Ascending aorta (tissue), 2 donors: ENCODE data around the gene SETDB1. TPM values are rescaled to one million over a fixed set of nuclear protein-coding genes. Genes with fewer than 3 reads are reported as not detected.

Experiments
- DNase-seq, 2 donors: peaks; one replicate each; pipeline ENCODE4 v3.0.0-alpha.2; 2019; ENCODE audit warnings: low spot score in 2 of 2
- H3K27ac ChIP-seq, 2 donors: fragments of 200-600 bp; sonication (generic); one replicate each; pipeline ENCODE4 v1.5.1; 2016 to 2017; ENCODE audit warnings: mild to moderate bottlenecking in 1 of 2
- H3K27me3 ChIP-seq: fragments of 200-600 bp; sonication (generic); one replicate; pipeline ENCODE4 v1.5.1; 2017
- H3K36me3 ChIP-seq, 2 donors: fragments of 200-600 bp; sonication (generic); one replicate each; pipeline ENCODE4 v1.5.1; 2016
- H3K4me1 ChIP-seq, 2 donors: fragments of 200-600 bp; sonication (generic); one replicate each; pipeline ENCODE4 v1.5.1; 2016 to 2017; ENCODE audit warnings: mild to moderate bottlenecking in 1 of 2
- H3K4me3 ChIP-seq, 2 donors: fragments of 200-600 bp; sonication (generic); one replicate each; pipeline ENCODE4 v1.5.1; 2016 to 2017; ENCODE audit warnings: mild to moderate bottlenecking in 1 of 2
- H3K9me3 ChIP-seq, 2 donors: fragments of 200-600 bp; sonication (generic); one replicate each; pipeline ENCODE4 v1.5.1; 2016
- intact Hi-C: fragments of 100-400 bp; cut with DNase I; formaldehyde crosslinking; loops from one replicate; pipeline ENCODE4 v1.15.1; 2023
- total RNA-seq: library from RNA; depleted of rRNA; stranded (reverse); fragments of >200 nt; gene quantifications from one replicate; pipeline ENCODE4 v1.1.0, GENCODE V29; 2016
- TF ChIP-seq, protein P1 (sequence below), 3 experiments: fragments of 200-600 bp in 2 of 3; fragments of 450-650 bp in 1 of 3; sonication (generic) in 2 of 3; IDR thresholded peaks; one replicate each; pipeline ENCODE4 v1.5.1; 2016 to 2019; ENCODE audit warnings: antibody characterized with exemption in 3 of 3, mild to moderate bottlenecking in 1 of 3, moderate library complexity in 1 of 3

The SETDB1 gene
- total RNA-seq, 1 donor from 2014 or later: 21.3 TPM

DNA sequence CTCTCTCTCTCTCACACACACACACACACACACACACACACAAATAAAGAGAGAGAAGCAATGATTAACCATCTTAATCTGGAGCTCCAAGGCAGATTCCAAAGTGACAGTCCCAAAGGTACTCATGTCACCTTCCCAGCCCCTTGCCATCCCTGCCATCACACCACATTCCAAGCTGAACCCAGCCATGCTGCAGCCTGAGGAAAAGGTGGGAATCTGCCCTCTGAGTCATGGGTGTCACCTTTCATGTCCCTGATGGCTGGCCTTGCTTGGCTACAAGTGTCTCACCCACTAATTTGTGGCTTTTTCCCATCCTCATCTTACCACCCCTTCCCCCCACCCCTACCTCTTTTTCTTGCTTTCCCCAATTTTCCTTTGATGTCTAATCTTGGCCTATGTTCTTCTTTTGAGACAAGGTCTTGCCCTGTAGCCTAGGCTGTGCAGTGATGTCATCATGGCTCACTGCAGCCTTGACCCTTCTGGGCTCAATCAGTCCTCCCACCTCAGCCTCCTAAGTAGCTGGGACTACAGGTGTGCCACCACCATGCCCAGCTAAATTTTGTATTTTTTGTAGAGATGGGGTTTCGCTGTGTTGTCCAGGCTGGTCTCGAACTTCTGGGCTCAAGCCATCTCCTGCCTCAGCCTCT lies 59.1 kb downstream of the SETDB1 start:
- H3K27me3 ChIP-seq: no peaks in the 10 kb centered on the region
- TF ChIP-seq, protein P1, sequence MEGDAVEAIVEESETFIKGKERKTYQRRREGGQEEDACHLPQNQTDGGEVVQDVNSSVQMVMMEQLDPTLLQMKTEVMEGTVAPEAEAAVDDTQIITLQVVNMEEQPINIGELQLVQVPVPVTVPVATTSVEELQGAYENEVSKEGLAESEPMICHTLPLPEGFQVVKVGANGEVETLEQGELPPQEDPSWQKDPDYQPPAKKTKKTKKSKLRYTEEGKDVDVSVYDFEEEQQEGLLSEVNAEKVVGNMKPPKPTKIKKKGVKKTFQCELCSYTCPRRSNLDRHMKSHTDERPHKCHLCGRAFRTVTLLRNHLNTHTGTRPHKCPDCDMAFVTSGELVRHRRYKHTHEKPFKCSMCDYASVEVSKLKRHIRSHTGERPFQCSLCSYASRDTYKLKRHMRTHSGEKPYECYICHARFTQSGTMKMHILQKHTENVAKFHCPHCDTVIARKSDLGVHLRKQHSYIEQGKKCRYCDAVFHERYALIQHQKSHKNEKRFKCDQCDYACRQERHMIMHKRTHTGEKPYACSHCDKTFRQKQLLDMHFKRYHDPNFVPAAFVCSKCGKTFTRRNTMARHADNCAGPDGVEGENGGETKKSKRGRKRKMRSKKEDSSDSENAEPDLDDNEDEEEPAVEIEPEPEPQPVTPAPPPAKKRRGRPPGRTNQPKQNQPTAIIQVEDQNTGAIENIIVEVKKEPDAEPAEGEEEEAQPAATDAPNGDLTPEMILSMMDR (IDR thresholded peaks at IDR 0.05): no peak
- DNase-seq: no peak
- H3K4me3 ChIP-seq: no peak overlapping the region
- no peaks in the 10 kb centered on the region for H3K36me3 ChIP-seq
- no peaks in the 10 kb centered on the region for H3K9me3 ChIP-seq
- no peak overlapping the region for H3K27ac ChIP-seq
- no peaks in the 10 kb centered on the region for H3K4me1 ChIP-seq
- intact Hi-C loops: no loop called here

DNA sequence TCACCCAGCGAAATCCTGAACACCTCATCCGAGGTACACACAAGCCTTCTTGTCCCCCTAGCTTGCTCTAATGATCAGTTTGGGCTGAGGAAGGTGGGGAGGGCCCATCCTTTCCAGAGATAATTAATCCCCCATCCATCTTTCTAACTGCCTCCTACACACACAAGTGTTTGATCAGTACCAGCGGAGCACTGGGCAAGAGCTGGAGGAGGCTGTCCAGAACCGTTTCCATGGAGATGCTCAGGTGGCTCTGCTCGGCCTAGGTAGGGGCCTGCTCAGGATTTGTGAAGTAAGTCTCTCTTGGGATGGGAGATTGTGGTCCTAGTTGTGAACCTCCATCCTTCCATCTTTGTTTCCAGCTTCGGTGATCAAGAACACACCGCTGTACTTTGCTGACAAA lies 61.8 kb downstream of the SETDB1 start:
- H3K27ac ChIP-seq: no peak overlapping the region
- H3K4me3 ChIP-seq: no peak overlapping the region
- TF ChIP-seq, protein P1 (IDR thresholded peaks at IDR 0.05): no peak
- no peaks in the 10 kb centered on the region for H3K27me3 ChIP-seq
- intact Hi-C loops: no loop called here
- no peaks in the 10 kb centered on the region for H3K9me3 ChIP-seq
- no peak for DNase-seq
- H3K4me1 ChIP-seq: no peaks in the 10 kb centered on the region
- no peaks in the 10 kb centered on the region for H3K36me3 ChIP-seq

DNA sequence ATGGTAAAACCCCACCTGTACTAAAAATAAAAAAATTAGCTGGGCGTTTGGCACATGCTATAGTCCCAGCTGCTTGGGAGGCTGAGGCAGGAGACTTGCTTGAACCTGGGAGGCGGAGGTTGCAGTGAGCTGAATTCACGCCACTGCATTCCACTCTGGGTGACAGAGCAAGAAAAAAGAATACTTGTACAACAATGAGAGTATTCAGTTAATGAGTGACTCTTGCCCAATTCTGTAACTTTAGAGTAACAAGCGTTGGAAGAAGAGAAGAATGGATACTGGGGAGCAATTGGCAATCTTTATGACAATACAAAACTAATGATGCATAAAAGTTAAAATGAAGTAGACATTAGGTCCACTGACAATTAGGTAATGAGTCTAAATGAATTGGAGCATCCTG lies 66.5 kb downstream of the SETDB1 start:
- H3K9me3 ChIP-seq: no peaks in the 10 kb centered on the region
- intact Hi-C loops: no loop called here
- no peaks in the 10 kb centered on the region for H3K27me3 ChIP-seq
- H3K27ac ChIP-seq: no peak overlapping the region
- H3K4me3 ChIP-seq: no peak overlapping the region
- DNase-seq: no peak
- H3K4me1 ChIP-seq: no peaks in the 10 kb centered on the region
- H3K36me3 ChIP-seq: peaks cover 9 to 11% of the 10 kb centered on the region in 2 donors
- TF ChIP-seq, protein P1 (IDR thresholded peaks at IDR 0.05): no peak

DNA sequence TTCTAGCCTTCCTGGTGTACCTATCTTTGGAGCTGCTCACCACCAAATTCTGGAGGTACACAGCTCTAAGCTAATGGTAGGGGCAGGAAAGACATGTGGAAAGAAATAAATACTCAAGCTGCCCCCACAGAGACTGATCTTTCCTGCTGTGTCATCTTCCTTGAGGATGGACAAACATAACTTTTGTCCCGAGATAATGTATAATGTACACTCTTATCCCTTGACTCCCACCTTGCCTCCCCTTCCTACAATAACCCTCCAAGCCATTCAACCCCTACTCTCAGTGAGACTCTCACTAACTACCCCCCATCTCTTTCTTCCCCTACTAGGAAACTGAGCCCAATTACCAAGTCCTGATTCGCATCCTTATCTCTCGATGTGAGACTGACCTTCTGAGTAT lies 68.1 kb downstream of the SETDB1 start:
- Histone ChIP-seq H3K27ac (no peak overlapping the region), H3K4me3 (no peak overlapping the region), H3K27me3 (no peaks in the 10 kb centered on the region), H3K36me3 (peaks cover 25% of the 10 kb centered on the region in 2 donors), H3K9me3 (no peaks in the 10 kb centered on the region), H3K4me1 (no peaks in the 10 kb centered on the region)
- TF ChIP-seq, protein P1 (IDR thresholded peaks at IDR 0.05): no peak
- intact Hi-C loops: no loop called here
- no peak for DNase-seq

DNA sequence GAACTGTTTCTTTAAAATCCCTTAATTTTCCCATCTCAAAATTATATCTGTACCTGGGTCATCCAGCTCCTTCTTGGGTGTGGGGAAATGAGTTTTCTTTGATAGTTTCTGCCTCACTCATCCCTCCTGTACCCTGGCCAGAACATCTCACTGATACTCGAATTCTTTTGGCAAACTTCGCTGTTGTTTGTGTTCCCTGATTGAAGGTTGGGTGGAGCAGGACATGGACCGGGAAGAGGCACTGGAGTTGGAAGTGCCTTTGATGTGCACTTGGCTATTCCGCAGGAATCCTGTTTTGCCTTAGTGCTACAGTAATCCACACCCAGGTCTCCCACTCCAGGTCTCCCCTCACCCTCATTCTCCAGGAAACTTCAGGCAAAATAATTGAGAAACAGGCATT lies 69.3 kb downstream of the SETDB1 start:
- TF ChIP-seq, protein P1 (IDR thresholded peaks at IDR 0.05): no peak
- peaks cover 33% of the 10 kb centered on the region in 2 donors for H3K36me3 ChIP-seq
- no peak for DNase-seq
- peak overlapping the region in 1 of 2 donors; percentile 3 for H3K27ac ChIP-seq
- no peak overlapping the region for H3K4me3 ChIP-seq
- no peaks in the 10 kb centered on the region for H3K4me1 ChIP-seq
- intact Hi-C loops: no loop called here
- no peaks in the 10 kb centered on the region for H3K27me3 ChIP-seq
- H3K9me3 ChIP-seq: no peaks in the 10 kb centered on the region
